ENCODE measurements around the gene IQGAP3.

Gene IQGAP3

DNA sequence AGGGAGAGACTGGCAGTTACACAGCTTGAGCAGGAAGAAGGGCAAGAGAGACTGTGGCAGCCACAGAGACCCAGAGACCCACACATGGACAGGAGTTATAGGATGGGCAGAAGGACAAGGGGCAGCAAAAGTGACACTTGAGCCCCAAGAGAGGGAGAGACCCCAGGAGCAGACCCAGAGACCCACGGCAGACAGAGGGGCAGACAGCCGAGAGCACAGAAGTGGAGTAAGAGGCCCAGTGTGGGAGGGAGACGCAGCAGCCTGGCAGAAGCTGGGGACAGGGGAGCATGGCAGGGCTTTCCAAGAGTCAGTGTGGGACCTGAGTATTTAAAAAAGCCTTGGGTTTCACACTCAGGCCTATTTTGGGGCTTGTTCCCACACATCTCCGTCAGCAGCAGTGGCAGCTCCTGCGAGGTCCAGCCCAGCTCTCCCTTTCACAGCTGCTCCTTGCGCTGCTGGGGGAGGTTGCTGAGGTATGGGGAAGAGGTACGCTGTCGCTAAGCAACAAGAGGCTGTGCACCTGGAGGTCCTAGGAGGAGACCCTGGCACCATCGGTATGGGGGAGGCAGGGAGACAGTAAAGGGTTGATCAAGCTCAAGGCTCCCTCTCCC is 62.8 kb downstream of the IQGAP3 start:
- DNase-seq (ENCODE audit: low read depth): no peak

- no peak for DNase-seq (ENCODE audit: low read depth)
Observed at GRCh38 chr1:156508955-156509234, 63.5 kb downstream of the IQGAP3 start.

GRCh38 chr1:156508205-156508954 is 64.0 kb downstream of the IQGAP3 start:
- no peak for DNase-seq (ENCODE audit: low read depth)

- no peak for DNase-seq (ENCODE audit: low read depth)
Observed at GRCh38 chr1:156506450-156506849, 65.9 kb downstream of the IQGAP3 start.

DNA sequence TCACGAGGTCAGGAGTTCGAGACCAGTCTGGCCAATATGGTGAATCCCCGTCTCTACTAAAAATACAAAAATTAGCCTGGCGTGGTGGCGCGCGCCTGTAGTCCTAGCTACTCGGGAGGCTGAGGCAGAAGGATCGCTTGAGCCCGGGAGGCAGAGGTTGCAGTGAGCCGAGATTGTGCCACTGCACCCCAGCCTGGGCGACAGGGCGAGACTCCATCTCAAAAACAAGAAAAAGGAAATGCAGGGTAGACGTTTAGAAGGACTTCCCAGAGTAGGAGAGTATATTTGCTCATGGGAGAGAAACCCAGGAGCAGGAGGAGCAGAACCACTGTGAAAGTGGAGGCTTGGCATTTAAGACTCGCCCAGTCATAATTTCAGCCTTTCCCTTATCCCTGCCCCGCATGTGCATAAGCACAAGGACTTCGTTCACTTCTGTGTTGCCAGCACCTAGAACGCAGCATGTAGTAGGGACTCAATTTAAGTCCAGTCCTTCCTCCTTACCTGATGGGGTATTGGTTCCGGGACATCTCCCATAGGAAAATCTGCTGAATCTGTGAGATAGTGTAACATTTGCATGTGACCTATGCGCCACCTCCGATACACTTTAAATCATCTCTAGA is 66.6 kb downstream of the IQGAP3 start:
- DNase-seq (ENCODE audit: low read depth): no peak

DNA sequence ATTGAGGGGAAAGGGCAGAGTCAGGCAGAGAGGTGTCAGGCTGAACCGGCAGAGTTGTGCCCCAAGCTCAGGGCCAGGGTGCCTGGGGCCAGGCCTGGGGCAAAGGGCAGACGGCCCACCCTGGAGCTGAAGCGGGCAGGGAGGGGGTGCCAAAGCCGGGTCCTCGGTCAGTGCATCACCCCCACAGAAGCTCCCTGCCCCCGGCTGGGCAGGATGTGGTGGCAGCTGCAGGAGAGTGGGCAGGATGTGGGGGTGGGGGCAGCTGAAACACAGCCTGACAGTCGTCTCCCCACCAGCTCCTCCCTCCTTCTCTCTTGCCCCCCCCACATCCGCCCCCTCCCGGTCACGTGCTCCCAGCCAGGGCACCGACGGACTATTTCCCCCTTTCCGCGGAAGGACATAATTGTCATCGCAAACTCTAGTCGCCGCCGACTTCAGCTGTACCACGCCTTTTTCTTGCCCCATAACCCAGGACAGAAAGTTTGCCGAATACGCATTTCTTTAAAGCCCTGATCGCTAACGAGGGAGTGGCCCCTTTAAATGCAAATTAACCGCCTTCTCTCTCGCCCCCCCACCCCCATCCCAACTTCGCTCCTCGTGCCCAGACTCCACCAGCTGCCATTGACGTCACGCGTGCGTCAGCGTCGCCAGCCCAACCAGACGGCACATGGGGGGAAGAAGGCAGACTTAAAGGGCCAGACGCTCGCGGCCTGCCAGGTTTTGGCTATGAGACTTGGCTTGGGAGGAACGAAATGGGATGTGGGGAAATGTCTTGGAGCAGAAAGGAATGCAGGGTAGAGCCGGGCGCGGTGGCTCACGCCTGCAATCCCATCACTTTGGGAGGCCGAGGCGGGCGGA is 67.3 kb downstream of the IQGAP3 start:
- DNase-seq (ENCODE audit: low read depth): peak; percentile 96

- no peak for DNase-seq (ENCODE audit: low read depth)
Observed at GRCh38 chr1:156504438-156504813, 67.9 kb downstream of the IQGAP3 start.

DNA sequence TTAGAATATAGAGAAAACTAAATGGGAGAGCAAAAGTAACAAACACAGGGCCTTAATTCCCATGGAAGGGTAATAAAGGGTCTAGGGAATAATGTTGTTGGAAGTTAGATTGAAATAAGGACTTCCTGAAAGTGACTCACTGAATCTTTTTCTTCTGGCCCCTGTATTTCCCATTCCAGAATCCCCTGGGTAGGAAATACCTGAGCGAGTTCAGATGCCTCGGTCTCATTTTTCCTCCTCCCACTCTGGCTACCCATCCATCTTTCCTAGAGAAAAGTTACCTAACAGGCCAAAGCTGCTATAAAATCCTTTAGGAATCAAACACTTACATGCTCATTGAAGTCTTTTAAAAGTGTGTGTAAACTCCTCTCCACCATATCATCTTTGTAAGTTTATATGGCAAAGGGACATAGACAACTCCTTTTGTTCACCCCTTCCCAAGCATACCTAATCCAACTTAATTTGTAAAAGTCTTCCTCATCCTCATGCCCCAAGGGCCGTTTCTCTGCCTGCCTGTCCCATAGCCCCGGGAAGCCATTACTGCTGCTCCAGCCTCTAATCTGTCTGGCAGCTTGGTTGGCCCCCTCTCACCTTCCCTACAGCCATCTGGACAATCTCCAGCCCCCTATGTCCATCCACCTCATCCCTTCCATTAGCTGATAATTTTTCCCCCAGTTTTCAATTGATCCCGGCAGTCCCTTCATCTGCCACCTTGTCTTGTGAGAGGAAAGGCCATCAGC is 68.5 kb downstream of the IQGAP3 start:
- no peak for DNase-seq (ENCODE audit: low read depth)

DNA sequence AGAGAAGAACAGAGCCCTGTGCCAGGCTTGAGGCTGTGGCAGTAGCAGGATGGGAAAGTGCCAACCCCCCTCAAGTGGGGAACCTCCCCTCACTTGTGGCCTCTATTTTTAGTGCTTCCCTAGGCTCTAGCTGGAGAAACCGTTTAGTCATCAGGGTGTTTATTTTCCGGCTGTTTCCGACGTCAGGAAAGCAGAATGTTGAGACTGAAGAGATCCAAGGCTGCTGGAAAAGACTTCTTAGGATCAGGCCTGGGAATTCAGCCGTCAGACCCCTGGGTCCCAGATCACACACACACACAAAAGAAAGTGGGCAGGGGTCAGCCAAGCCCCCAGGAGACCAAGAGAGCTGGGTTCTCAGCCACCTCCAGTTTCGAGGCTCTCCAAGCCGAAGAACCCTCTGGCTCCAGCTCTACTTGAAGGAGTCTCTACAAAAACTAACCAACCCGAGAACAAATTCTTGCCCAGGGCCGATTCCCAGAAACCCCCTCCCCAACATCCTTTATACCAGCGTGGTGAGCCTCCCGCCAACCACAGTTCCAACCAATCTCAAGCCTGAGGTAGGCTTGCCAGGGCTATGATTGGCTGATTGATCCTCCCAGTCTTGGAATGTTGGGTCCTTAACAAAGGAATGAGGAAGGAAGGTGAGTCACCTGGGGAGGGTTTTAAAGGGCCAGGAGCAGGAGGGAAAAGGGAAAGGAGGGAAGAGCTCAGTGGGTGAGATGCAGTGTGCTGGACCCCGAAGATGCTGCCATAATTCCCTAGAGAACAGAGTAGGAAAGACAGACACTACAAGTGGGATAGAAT is 69.3 kb downstream of the IQGAP3 start:
- DNase-seq (ENCODE audit: low read depth): peak; percentile 93

GRCh38 chr1:156502391-156502893 is 69.9 kb downstream of the IQGAP3 start:
- DNase-seq (ENCODE audit: low read depth): no peak

GRCh38 chr1:156500793-156501506 is 71.4 kb downstream of the IQGAP3 start:
- peak; percentile 85 for DNase-seq (ENCODE audit: low read depth)

GRCh38 chr1:156500543-156500792 is 71.9 kb downstream of the IQGAP3 start, which contains the start of gene MEF2D:
Gene MEF2D, minus strand, starts transcription at chr1:156500775. Its CDS starts 17,483 bp downstream, at chr1:156483292.
- DNase-seq (ENCODE audit: low read depth): no peak

- DNase-seq (ENCODE audit: low read depth): no peak
Observed at GRCh38 chr1:156499842-156500542, 72.4 kb downstream of the IQGAP3 start.

DNA sequence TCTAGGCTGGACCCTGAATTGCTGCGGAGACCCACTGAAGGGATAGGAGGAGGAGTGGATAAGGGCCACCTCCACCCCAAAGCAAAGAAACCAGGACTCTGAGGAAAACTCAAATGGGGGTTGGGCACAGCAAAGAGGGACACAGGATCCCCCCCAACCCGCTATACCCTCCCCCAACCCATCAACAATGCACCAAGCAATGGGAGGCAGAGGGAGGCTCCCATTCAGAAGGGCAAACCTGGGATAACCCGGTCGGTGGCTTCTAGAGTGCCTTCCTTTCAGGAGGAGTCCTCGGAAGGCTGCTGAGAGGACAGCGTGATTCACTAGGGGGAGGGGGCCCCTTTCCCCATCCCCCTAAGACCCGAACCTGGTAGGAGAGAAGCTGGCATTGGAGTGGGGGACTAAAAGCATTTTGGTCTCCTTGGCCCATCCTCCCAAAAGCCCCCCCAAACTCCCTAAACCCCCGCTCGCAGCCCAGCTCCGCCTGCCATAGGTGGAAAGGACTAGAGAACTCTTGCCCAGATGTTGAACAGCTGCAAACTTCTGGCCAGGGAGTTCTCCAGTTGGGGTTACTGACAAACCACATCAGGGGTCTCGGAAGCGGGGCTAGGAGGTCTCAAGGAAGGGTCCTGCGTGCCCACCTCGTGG is 73.0 kb downstream of the IQGAP3 start:
- DNase-seq (ENCODE audit: low read depth): no peak

GRCh38 chr1:156498432-156499193 is 73.8 kb downstream of the IQGAP3 start:
- DNase-seq (ENCODE audit: low read depth): no peak

- no peak for DNase-seq (ENCODE audit: low read depth)
Observed at GRCh38 chr1:156497743-156498431, 74.5 kb downstream of the IQGAP3 start.

- DNase-seq (ENCODE audit: low read depth): no peak
Observed at GRCh38 chr1:156497078-156497742, 75.2 kb downstream of the IQGAP3 start.

All from HS-5 (cell line).